Measurements from ENCODE around the gene SGPP2.

The SGPP2 gene

DNA sequence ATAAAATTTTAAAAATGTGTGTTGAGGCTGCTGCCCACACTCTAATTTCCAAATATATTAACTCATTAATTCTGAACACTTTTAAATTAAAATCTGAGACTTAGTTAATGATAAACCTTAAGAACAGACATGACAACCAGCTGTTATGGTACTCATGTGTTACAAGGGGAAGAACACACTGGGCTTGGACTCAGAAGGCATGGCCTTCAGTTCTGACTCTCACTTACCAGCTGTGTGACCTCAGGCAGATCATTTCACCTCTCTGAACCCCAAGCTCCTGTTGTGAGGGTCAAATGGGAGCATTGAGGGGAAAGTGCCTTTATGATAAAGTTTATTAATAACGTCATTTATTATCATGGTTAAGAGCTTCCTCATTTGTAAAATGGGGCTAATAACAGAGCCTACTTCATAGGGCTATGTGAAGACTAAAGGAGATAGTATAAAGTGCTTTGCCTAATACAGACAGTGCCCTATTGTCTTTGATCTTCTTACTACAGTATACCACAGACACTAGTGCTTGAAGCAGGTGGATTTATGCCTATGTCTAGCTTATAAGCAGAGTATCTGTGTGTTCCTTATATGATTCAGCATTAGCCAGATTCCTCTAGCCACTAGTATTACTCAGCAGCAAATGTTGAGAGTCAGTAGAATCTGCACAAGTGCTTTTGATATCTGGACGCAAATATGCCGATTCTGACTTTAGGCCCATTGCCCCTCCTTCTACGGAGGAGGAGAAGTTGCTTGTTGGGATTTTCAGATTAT lies 99.6 kb downstream of the SGPP2 start:
- DNase-seq: no peak

DNA sequence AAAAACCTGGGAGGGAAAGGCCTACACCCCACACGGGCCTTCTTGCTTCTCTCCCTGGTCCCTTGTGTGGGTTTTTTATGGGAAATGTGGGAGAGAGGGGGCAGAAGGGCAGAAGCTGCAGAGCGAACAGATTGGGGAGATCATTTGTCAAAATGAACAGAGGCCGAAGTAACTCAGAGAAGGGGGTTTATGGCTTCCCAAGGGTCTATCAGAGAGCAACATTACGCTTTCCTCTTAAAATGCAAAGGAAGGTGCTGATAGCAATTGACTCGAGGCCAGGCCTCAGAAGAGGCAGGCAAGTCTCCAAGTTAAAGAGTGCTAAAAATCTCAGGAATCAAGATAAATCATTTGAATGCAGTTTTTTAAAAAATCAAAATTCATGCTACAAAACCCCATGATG lies 101.5 kb downstream of the SGPP2 start:
- peak; percentile 30 for DNase-seq

DNA sequence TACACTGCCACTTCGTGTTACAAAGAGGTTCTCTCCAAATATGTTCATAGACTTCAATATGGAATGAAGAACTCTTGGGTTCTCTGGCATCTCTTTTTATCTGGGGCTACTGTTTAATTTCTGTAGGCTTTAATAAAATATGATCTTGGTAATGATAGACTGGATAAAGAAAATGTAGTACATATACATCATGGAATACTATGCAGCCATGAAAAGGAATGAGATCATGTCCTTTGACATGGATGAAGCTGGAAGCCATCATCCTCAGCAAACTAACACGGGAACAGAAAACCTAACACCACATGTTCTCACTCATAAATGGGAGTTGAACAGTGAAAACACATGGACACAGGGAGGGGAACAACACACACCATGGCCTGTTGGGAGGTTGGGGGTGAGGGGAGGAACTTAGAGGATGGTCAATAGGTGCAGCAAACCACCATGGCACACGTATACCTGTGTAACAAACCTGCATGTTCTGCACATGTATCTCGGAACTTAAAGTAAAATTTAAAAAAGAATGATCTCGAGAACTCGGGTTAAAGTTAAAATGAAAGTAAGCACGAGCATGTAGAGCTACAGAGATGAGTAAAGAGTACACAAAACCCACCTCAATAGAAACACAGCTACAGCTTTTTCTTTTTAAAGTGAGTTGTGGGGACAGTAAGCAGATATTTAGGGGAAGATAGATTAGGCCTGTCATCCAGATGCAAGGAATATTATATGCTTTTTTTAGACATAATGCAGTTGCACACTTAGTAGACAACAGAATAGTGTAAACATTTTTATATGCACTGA lies 102.3 kb downstream of the SGPP2 start:
- no peak for DNase-seq

DNA sequence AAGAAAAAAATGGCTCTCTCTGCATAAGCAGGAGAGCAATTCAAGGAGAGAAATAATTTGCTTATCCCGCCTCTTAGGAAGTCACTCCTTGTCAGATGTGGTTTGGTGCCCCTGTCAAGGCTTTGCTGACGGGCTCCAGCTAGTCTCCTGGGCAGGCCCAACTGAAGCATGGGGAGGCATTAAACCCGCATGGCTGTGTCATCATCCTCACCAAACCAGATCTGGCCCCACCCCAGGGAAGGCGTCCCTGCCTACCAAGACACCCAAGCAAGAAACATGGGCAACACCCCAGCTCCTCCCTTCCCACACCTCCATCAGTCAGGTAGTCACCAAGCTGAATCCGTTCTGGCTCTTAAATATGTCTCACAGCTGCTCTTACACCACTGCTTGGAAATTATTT lies 108.0 kb downstream of the SGPP2 start:
- DNase-seq: no peak

DNA sequence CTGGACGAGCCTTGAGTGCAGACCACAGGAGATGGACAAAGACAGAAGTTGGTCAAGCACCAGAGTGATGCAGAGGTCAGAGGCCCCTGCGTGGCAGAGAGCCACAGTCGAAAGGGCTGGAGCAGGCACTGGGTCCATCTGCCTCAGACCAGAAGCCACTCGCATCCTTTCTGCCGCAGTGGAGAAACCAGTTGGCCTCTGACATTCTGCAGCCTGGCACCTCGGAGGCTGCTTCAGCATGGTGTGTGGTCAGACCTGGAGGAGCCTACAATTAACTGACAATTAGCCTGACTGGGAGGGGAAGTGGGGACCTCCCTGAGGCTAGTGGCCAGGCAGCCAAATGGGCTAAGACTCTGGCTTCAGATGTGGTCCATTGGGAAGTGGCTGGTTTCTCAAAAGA lies 111.1 kb downstream of the SGPP2 start:
- DNase-seq: no peak

DNA sequence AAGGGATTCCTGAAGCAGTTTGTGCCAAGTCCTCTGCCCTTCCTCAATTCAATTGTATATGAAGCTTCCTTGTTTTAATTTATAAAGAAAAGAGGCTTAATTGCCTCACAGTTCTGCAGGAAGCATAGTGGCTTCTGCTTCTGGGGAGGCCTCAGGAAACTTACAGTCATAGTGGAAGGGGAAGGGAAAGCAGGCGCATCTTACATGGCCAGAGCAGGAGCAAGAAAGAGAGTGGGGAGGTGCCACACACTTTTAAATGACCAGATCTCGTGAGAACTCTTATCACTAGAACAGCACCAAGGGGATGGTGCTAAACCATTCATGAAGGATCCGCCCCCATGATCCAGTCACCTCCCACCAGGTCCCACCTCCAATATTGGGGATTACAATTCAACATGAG lies 114.2 kb downstream of the SGPP2 start:
- no peak for DNase-seq

DNA sequence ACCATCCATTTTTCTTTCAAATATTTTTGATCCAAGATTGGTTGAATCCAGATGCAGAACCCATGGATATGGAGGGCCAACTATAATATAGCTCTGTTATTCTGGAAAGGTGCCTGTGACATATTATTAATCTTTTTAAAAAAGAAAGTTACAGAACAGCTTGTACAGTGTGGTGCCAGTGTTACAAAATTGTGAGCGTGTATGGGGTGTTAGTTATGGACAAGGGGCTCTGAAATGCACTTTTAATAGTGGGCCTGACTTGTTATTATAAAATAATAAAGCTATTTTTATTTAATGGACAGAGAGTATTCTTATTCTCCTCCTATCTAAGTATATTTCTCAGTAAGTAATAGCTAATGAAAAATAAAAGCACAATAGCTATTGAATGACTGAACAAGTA lies 120.3 kb downstream of the SGPP2 start:
- no peak for DNase-seq

DNA sequence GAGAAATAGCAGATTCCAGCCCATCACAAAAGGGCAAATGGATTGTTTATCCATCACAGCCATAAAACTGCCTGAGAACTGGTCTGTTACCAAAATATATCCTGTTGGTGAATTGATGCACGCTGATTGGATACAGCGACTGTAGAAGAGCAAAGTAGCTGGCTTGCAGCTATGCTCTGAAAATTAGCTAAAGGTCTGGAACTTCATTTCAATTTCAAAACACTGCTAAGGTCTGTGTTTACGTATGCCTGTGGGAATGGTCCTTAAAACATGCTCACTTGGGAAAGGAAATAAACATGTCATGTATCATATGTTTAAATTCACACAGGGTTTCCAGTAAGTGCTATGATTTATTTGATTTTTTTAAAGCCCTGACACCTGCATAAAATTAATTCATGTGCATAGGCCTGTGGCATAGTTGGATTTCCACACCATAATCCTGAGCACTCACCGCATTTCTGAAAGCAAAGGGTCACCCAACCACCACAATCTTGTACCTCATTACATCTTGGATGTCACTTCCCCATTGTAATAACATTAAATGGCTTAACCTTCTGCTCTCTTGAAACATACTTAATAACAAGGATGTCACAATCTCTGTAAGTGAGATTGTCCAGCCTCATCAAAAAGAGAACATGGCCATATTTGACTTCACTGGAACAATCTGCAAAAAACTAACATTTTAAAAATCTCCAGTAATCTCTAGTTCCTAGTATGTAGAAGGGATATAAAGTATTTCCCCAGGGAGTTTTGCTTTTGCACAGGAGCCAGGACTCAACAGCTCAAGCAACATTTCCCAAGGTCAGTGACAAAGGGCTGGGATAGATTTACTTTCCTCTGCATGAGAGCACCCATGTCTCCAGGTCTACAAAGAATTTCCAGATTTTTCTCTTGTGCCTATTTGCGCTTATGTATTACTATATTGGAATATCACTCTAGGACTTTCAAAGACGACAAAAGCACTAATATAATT lies 121.8 kb downstream of the SGPP2 start:
- peak; percentile 17 for DNase-seq

DNA sequence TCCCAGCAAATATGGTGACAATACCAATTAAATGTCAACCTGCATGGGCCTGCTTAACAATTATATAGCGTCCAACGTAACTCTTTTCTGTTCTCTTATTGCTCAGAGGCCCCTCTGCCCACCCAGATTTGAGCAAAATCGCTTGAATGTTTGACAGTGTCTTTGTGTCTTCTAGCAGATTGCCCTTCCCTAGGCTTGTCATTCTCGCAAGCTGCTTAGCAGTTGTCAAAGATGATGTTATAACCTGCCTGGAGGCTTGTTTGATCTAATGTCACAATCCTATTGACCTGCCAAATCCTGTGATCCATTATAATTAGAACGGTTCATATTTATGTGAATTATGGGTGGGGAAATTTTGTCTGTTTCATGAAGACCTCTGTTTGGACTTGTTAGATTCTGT lies 122.7 kb downstream of the SGPP2 start:
- no peak for DNase-seq

DNA sequence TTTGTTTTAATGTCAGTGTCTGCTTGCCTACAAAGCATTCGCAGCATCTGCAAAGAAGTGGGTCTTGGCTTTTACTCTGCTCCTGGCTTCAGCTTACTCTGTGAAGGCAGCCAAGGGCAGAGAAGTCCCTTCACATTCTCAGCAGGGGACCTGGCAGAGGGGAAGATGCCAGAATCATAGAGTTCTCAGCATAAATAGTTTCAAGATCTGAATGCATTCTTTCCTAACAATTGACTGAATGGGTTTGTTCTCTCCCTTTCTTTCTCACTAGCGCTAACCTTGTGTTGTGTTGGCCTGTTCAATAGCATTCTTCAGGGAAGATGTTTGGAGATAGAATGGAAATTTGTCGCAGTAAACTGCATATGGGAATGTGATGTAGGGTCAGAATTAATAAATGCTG lies 124.6 kb downstream of the SGPP2 start:
- no peak for DNase-seq

DNA sequence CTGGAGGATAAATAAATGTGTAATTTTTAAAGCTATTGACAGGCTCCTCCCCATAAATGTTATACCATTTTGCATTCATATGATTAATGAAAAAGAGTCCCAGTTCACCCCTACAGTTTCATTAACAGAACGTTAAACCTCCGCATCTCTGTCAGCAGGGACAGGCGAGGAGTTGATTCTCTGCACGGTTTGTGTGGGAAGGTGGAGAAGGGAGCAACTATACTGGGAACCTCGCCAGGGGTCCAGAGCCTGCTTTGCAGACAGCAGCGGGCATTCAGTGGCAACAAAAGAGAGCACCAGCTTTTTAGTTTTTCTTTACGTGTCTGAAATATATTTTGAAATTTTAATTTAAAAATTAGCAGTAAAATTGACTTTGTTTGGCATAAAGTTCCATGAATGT lies 130.2 kb downstream of the SGPP2 start:
- DNase-seq: no peak

DNA sequence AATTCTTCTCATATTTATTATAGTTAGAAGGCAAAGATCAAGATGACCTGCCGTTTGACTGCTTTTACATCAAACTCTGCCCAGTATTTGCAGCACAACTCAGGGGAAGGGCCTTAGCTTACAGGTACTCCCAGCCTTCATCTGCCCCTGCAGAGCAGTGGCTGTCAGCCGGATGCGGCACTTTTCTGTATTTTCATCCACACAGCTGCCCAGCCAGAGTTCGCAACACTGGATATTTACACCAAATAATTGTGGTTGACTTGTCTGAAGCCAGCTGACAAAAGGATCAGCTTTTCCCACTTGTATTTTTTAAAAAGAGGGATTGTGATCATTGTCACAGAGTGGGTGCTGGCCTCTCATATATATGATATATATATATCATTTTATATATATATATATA lies 136.8 kb downstream of the SGPP2 start:
- DNase-seq: no peak

DNA sequence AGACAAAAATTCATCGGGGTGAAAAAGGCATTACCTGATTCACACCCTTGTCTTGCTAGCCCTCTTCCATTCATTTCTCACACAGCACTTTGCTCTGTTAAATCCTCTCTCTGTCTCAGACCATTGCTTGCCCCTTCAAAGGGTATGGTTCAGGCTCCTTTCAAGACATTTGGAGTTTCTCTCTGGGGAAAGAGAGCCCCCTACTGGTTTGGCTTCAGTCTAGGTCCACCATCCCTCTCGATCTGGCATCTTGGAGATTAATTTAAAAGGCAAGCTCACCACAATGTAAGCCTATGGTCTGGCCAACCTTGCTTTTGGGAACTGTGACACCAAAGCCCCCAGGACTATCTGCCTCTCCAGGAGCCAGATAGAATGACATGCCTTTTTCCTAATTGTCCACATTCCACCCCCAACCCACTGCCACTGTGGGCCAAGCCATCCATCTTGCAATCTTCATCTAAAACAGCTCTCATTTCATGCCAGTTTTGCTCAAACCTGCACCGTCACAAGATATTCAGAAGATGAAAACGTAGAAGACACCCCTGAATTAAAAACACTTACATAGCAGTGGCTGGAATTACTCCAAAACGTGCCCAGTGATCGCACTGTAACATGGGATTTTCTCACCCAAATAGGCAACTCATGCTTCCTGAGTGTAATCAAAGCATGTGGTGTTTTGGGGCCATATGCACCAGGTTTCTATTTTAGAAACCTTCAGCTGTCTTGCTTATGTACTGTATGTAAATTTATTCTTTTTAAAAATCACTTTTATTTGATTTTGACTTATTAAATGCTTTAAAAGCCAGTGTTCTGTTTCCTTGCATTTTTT lies 137.7 kb downstream of the SGPP2 start:
- peak; percentile 47 for DNase-seq

DNA sequence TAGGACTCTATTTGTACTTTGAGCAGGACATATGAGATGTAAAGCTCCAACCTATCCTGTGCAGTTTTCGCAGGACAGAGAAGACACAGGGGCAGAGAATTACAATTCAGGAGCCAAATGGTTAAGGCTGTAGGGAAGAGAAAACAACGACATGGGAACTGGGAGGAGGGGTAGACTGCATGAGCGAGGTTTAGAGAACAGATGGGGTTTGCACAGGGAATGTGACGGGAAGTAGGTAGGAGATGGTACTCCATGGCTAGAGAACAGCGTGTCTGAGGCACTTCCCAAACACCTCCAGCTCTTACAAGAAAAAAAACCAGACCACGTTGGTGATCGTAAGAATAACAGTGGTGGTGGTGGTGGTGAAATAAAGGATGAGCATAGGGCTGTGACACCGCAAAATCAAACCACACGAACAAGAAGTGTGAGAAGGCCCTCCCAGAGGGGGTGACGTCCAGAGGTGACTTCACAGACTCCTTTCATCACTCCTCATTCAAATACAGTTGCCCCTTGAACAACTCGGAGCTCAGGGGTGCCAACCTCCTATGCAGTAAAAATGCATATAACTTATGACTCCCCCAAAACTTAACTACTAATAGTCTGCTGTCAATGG lies 138.9 kb downstream of the SGPP2 start:
- DNase-seq: no peak

DNA sequence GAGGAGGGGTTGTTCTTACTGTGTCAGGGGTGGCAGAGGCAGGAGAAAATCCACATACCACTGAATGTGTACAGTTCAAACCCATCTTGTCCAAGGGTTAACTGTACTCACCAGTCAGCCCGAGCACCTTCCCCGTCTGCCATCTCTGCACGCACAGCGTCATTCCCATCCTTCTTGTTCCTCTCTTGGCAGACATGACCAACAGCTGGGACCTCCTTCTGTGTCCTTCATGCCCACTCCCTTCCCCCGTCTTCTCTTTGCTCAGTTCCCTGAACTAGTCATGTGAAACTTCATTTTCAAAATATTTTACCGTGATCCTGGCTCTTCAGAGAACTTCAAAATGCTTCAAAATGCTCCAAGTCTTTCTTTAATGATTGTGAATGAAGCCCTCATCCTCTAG lies 139.6 kb downstream of the SGPP2 start:
- DNase-seq: no peak

DNA sequence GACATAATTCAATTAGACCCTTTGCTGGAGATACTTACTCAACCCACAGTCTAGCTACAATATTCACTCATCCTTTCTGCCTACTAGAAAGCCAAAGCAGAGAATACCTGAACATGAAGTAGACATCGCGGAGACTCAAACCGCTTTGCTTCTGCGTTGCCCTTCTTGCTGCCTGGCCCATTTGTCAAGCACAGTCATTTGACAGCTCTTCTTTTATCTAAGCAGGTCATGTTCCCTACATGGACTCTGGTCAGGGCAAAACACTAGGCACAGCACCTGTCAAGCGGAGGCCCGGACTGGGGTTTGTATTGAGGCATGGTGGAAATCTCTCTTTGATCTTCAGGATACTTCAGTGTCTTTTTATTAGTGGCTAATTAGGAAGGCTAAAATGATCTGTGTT lies 141.9 kb downstream of the SGPP2 start:
- DNase-seq: no peak

DNA sequence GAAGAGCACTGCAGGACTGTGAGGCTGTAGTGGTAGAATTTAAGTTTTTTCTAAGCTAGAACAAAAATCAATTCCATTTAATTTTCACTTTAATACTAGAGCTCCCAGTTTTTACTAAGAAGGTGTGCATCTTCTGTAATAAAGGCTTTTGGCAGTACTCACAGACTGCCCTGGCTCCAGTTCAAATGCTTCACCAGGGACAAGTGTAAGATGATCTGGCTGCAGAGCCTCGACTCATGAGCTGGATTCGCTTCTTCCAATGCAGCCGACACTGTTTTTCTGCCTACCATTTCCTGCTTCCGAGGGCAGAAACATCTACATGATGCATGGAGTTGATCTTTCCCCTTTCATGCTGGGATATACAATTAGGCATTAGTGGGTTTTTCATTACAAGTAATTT lies 144.5 kb downstream of the SGPP2 start:
- DNase-seq: no peak

DNA sequence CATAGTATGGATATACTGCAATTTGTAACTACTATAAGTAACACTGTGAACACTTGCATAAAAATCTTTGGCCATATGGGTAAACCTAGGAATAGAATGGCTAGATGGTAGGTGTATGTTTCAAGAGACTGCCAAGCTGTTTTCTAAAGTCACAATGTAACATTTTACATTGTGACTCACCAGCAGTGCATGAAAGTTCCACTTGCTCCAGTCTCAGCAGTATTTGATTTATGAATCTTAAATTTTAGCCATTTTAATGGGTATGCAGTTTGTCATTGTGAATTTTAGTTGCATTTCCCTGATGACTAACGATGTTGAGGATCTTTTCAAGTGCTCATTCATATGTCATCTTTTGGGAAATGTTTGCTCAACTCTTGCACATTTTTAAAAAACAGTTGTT lies 145.5 kb downstream of the SGPP2 start:
- DNase-seq: no peak

DNA sequence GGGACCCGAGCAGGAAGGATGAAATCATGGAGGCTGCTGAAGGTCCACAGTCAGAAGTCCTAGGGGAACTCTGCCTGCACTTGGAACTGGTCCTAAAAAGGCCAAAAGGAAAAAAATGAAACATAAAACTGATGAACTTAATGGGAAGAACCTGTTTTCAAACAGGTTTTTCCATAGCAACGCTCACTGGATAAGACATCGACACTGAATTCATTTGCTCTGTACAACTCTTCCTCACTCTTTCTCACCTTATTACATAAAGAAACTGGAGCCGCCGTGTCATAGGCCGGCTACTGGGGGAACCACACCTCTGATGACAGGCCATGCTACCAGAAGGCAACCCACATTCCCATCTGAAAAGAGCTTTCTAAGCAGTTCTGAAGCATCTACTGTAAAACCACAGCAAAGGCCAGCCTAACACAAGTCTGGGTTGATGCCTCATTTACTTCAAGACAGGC lies 147.9 kb downstream of the SGPP2 start:
- DNase-seq: no peak

DNA sequence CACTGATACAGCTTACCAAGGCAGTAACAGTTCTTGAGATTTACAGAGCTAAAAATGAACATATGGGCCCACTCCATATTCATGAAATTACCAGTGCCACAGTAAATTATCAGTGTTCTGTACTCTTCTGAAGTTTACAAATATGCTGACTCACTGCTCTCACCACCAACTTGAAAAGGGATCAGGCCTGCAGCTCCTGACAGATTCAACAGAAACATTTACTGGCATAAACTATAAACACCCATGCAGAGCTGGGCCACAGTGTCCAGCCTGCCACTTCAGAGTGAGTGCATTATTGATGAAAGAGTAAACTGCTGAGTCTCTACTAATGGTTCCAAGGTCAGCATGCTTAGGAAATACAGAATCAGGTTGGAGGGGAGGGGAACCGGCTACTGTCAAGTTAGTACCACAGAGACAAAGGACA lies 148.4 kb downstream of the SGPP2 start:
- no peak for DNase-seq

DNA sequence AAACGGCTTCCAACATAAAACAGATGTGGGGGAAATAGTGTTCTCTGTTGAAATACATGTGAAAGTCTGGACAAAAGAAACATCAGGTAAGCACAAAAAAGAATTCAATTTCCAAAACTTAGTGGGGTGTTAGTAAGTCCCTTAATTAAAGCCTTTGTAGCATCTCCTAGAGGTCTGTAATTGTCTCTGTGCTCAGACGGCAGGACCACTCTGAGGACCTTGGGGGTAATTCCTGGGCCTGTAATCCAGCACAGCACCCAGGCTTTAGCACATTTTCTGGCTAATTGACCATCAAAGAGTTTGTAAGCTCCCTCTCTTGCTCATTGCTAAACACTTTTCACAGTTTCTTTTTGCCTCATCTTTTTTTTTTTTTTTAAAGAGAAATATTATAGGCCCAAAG lies 151.3 kb downstream of the SGPP2 start:
- no peak for DNase-seq
